H9 (cell line): Measurements from ENCODE around the gene TOM1L2. TPM values are rescaled to one million over a fixed set of nuclear protein-coding genes. Genes with fewer than 3 reads are reported as not detected.

Experiments used
- DNase-seq: peaks from one replicate; pipeline ENCODE4 v3.0.0-alpha.2; 2017
- H2AFZ ChIP-seq: one replicate; pipeline ENCODE4 v1.6.1; 2013; ENCODE audit warnings: mild to moderate bottlenecking, low read length, control low read depth, moderate library complexity
- H2AK5ac ChIP-seq: 2 replicates; pipeline ENCODE4 v1.6.1; 2013; ENCODE audit warnings: low read length, control low read depth, mixed read lengths; ENCODE audit not compliant: insufficient read length
- H2BK120ac ChIP-seq: one replicate; pipeline ENCODE4 v1.6.1; 2013; ENCODE audit warnings: low read depth, mild to moderate bottlenecking, low read length, control low read depth, inconsistent platforms; ENCODE audit not compliant: poor library complexity, severe bottlenecking
- H2BK12ac ChIP-seq: 2 replicates; pipeline ENCODE4 v1.6.1; 2013; ENCODE audit warnings: low read length, control low read depth, mixed read lengths, low read depth; ENCODE audit not compliant: insufficient read length
- H2BK15ac ChIP-seq: 2 replicates; pipeline ENCODE4 v1.6.1; 2013; ENCODE audit warnings: low read depth, low read length, control low read depth
- H2BK20ac ChIP-seq: one replicate; pipeline ENCODE4 v1.6.1; 2013; ENCODE audit warnings: low read depth, mild to moderate bottlenecking, low read length, control low read depth, inconsistent platforms; ENCODE audit not compliant: poor library complexity, severe bottlenecking
- H2BK5ac ChIP-seq: 2 replicates; pipeline ENCODE4 v1.6.1; 2013; ENCODE audit warnings: low read length, control low read depth, mixed read lengths; ENCODE audit not compliant: insufficient read length
- H3K14ac ChIP-seq: 2 replicates; pipeline ENCODE4 v1.6.1; 2013; ENCODE audit warnings: low read length, control low read depth; ENCODE audit not compliant: insufficient read depth
- H3K18ac ChIP-seq: 2 replicates; pipeline ENCODE4 v1.6.1; 2013; ENCODE audit warnings: low read depth, mild to moderate bottlenecking, mixed read lengths, low read length, control low read depth; ENCODE audit not compliant: insufficient read length
- H3K23ac ChIP-seq: 2 replicates; pipeline ENCODE4 v1.6.1; 2013; ENCODE audit warnings: low read length, control low read depth, mixed read lengths, low read depth; ENCODE audit not compliant: insufficient read length
- H3K23me2 ChIP-seq: 2 replicates; pipeline ENCODE4 v1.6.1; 2013; ENCODE audit warnings: low read depth, mild to moderate bottlenecking, mixed read lengths, low read length, control low read depth; ENCODE audit not compliant: insufficient read length, poor library complexity, severe bottlenecking
- H3K27ac ChIP-seq: 2 replicates; pipeline ENCODE4 v1.5.1; 2013; ENCODE audit warnings: low read length, control low read depth, mixed read lengths, low read depth; ENCODE audit not compliant: insufficient read length
- H3K27me3 ChIP-seq: 2 replicates; pipeline ENCODE4 v1.6.1; 2013; ENCODE audit warnings: low read length, control low read depth, inconsistent platforms; ENCODE audit not compliant: insufficient read depth
- H3K4ac ChIP-seq: 2 replicates; pipeline ENCODE4 v1.6.1; 2013; ENCODE audit warnings: low read depth, mild to moderate bottlenecking, control low read depth, inconsistent platforms, low read length, moderate library complexity
- H3K4me1 ChIP-seq: 2 replicates; pipeline ENCODE4 v1.6.1; 2013; ENCODE audit warnings: low read length, control low read depth, inconsistent platforms; ENCODE audit not compliant: insufficient read depth
- H3K4me2 ChIP-seq: 2 replicates; pipeline ENCODE4 v1.6.1; 2013; ENCODE audit warnings: low read length, control low read depth, mixed read lengths; ENCODE audit not compliant: insufficient read length, insufficient read depth
- H3K56ac ChIP-seq: 2 replicates; pipeline ENCODE4 v1.6.1; 2013; ENCODE audit warnings: low read depth, mild to moderate bottlenecking, mixed read lengths, low read length, control low read depth; ENCODE audit not compliant: insufficient read length
- H3K79me1 ChIP-seq: 2 replicates; pipeline ENCODE4 v1.6.1; 2013; ENCODE audit warnings: low read depth, mild to moderate bottlenecking, moderate library complexity, low read length, control low read depth, inconsistent platforms; ENCODE audit not compliant: insufficient read depth, poor library complexity, severe bottlenecking
- H3K79me2 ChIP-seq: 2 replicates; pipeline ENCODE4 v1.6.1; 2013; ENCODE audit warnings: low read length, control low read depth, inconsistent platforms; ENCODE audit not compliant: insufficient read depth
- H3K9ac ChIP-seq: 2 replicates; pipeline ENCODE4 v1.6.1; 2013; ENCODE audit warnings: low read length, control low read depth, mixed read lengths; ENCODE audit not compliant: insufficient read length; ENCODE audit errors: extremely low read depth
- H3K9me3 ChIP-seq: one replicate; pipeline ENCODE4 v1.6.1; 2013; ENCODE audit warnings: low read depth, low read length, inconsistent platforms; ENCODE audit not compliant: control insufficient read depth
- H3T11ph ChIP-seq: one replicate; pipeline ENCODE4 v1.6.1; 2013; ENCODE audit warnings: mild to moderate bottlenecking, low read length, control low read depth, inconsistent platforms
- H4K20me1 ChIP-seq: one replicate; pipeline ENCODE4 v1.6.1; 2013; ENCODE audit not compliant: control insufficient read depth, insufficient read length, insufficient read depth
- H4K5ac ChIP-seq: 2 replicates; pipeline ENCODE4 v1.6.1; 2013; ENCODE audit warnings: low read depth, mild to moderate bottlenecking, mixed read lengths, low read length, control low read depth; ENCODE audit not compliant: insufficient read length
- H4K8ac ChIP-seq: replicated peaks from 2 replicates; pipeline ENCODE4 v1.6.1; 2013; ENCODE audit warnings: low read length, control low read depth, mixed read lengths, low read depth; ENCODE audit not compliant: insufficient read length
- H4K91ac ChIP-seq: 2 replicates; pipeline ENCODE4 v1.6.1; 2013; ENCODE audit warnings: low read depth, mild to moderate bottlenecking, moderate library complexity, mixed read lengths, low read length, control low read depth; ENCODE audit not compliant: insufficient read length
- H3K27ac Mint-ChIP-seq, 3 experiments: 2 replicates in 2 of 3; 3 replicates in 1 of 3; pipeline ENCODE4 v1.8.0; 2020 to 2021; ENCODE audit warnings: mixed read lengths in 3 of 3, mild to moderate bottlenecking in 1 of 3, moderate library complexity in 1 of 3
- H3K27me3 Mint-ChIP-seq: 2 replicates; pipeline ENCODE4 v1.8.0; 2021; ENCODE audit warnings: low read depth, mild to moderate bottlenecking, moderate library complexity, mixed read lengths
- H3K36me3 Mint-ChIP-seq, 3 experiments: 2 replicates in 2 of 3; 3 replicates in 1 of 3; pipeline ENCODE4 v1.8.0; 2020 to 2021; ENCODE audit warnings: low read depth in 3 of 3, mixed read lengths in 3 of 3; ENCODE audit not compliant: insufficient read depth in 1 of 3
- H3K4me1 Mint-ChIP-seq, 2 experiments: 2 replicates each; pipeline ENCODE4 v1.8.0; 2020; ENCODE audit warnings: mixed read lengths in 2 of 2
- H3K4me3 Mint-ChIP-seq, 2 experiments: 2 replicates in 1 of 2; 3 replicates in 1 of 2; pipeline ENCODE4 v1.8.0; 2020 to 2021; ENCODE audit warnings: mild to moderate bottlenecking in 2 of 2, mixed read lengths in 2 of 2, moderate library complexity in 1 of 2
- H3K9me3 Mint-ChIP-seq, 2 experiments: 2 replicates in 1 of 2; 3 replicates in 1 of 2; pipeline ENCODE4 v1.8.0; 2020; ENCODE audit warnings: mild to moderate bottlenecking in 2 of 2, mixed read lengths in 2 of 2, moderate library complexity in 1 of 2
- WGBS: extraction: QIAGEN DNeasy Blood & Tissue Kit; methylation state at CpG from one replicate; pipeline ENCODE4 v1.1.7; 2013; ENCODE audit warnings: missing lambda C conversion rate, low lambda C conversion rate, mixed read lengths; ENCODE audit not compliant: insufficient read length; ENCODE audit errors: extremely low coverage; 5-methylcytosine and 5-hydroxymethylcytosine counted together
- total RNA-seq: library from RNA; stranded (reverse); gene quantifications from 2 replicates; pipeline ENCODE4 v1.2.1, GENCODE V29; 2021
- TF ChIP-seq, protein P1 (sequence below): fragments of 200-600 bp; sonication (generic); conservative IDR thresholded peaks from 3 replicates; pipeline ENCODE4 v1.8.0; 2021; ENCODE audit warnings: antibody characterized with exemption, mild to moderate bottlenecking

The TOM1L2 gene
- total RNA-seq, 1 experiment from 2014 or later: 4.6 TPM

DNA sequence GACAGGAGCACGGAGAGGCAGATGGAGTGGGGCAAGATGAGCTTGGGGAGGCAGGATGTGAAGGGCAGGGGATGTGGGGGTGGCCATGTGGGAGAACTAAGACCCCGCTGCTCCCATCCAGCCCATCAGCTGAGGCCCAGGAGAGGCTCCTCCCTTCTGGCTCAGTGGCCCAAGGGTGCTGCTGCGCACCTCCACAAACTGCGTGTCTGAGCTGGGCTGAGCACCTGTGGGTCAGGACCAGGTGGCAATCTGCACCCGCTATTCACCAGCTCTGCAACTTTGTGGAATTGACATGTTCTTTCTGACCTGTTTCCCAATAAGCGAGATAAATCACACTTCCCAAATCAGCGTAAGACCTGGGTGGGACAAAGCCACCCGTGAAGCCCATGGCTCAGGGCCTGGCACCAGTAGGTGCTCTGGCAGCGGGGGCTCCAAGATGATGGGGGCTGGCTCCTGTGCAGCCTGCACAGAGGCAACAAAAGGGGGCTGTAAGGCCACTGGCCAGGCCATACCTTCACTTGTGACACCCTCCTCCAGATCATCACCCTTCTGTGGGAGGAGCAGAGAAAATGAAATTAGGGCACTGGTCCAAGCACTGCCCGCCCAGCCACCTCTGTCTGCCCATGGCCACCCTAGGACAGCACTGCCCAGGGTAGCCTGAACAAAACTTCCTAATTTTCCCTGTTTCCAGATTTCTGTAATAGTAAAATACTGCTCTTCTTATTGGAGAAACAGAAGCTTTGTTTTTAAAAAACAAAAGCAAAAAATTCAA, 123.7 kb downstream of the TOM1L2 start:
- no peaks in the 10 kb centered on the region for H3K27me3 ChIP-seq
- no peaks in the 10 kb centered on the region for H4K20me1 ChIP-seq
- no peak overlapping the region for H3K4me2 ChIP-seq
- H3K14ac ChIP-seq: no peak overlapping the region
- no peak overlapping the region for H3K23ac ChIP-seq
- no peak overlapping the region for H3K4ac ChIP-seq
- no peak overlapping the region for H2BK12ac ChIP-seq
- TF ChIP-seq, protein P1, sequence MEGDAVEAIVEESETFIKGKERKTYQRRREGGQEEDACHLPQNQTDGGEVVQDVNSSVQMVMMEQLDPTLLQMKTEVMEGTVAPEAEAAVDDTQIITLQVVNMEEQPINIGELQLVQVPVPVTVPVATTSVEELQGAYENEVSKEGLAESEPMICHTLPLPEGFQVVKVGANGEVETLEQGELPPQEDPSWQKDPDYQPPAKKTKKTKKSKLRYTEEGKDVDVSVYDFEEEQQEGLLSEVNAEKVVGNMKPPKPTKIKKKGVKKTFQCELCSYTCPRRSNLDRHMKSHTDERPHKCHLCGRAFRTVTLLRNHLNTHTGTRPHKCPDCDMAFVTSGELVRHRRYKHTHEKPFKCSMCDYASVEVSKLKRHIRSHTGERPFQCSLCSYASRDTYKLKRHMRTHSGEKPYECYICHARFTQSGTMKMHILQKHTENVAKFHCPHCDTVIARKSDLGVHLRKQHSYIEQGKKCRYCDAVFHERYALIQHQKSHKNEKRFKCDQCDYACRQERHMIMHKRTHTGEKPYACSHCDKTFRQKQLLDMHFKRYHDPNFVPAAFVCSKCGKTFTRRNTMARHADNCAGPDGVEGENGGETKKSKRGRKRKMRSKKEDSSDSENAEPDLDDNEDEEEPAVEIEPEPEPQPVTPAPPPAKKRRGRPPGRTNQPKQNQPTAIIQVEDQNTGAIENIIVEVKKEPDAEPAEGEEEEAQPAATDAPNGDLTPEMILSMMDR: no peak
- H3K79me2 ChIP-seq: no peaks in the 10 kb centered on the region
- H3K9ac ChIP-seq: no peak overlapping the region
- no peak overlapping the region for H2BK15ac ChIP-seq
- no peak for DNase-seq
- H3K18ac ChIP-seq: no peak overlapping the region
- Mint-ChIP-seq H3K4me1 (peaks cover 41 to 62% of the 10 kb centered on the region in 2 experiments), H3K36me3 (no peaks in the 10 kb centered on the region), H3K9me3 (no peaks in the 10 kb centered on the region), H3K27ac (no peak overlapping the region), H3K27me3 (no peaks in the 10 kb centered on the region; the same call in 1 of the 2 replicates), H3K4me3 (no peak overlapping the region)
- no peaks in the 10 kb centered on the region for H3K79me1 ChIP-seq
- H3K27ac ChIP-seq: no peak overlapping the region
- no peak overlapping the region for H4K5ac ChIP-seq
- no peak overlapping the region for H2BK120ac ChIP-seq
- H3K56ac ChIP-seq: no peak overlapping the region
- H3K4me1 ChIP-seq: no peaks in the 10 kb centered on the region; the same call in 1 of the 2 replicates
- H3K9me3 ChIP-seq: no peaks in the 10 kb centered on the region
- no peak overlapping the region for H4K91ac ChIP-seq
- H2BK5ac ChIP-seq: no peak overlapping the region
- no peak overlapping the region for H2AFZ ChIP-seq
- no peaks in the 10 kb centered on the region for H3K23me2 ChIP-seq
- no peak overlapping the region for H2BK20ac ChIP-seq
- H3T11ph ChIP-seq: no peak overlapping the region
- WGBS: no CpG with 5 or more reads among the region's 10 CpGs
- no peak overlapping the region for H2AK5ac ChIP-seq
- H4K8ac ChIP-seq: no peak overlapping the region
